Bronchial epithelial cell (primary cell): ENCODE data around the gene ANGPTL2. TPM values are rescaled to one million over a fixed set of nuclear protein-coding genes. Genes with fewer than 3 reads are reported as not detected.

Experiments
- DNase-seq: peaks from one replicate; pipeline ENCODE4 v3.0.0-alpha.2; 2010; ENCODE audit warnings: low read depth
- FAIRE-seq: peaks from 2 replicates; lab custom pipeline; 2011; peaks lifted over from hg19 to GRCh38; lab: Jason Lieb, UNC
- H3K27me3 ChIP-seq: 2 replicates; pipeline ENCODE4 v1.5.1; 2011; ENCODE audit warnings: low read length; ENCODE audit not compliant: control insufficient read depth, insufficient read depth
- H3K36me3 ChIP-seq: 2 replicates; pipeline ENCODE4 v1.5.1; 2011; ENCODE audit warnings: low read length; ENCODE audit not compliant: control insufficient read depth, insufficient read depth
- H3K4me3 ChIP-seq: 2 replicates; pipeline ENCODE4 v1.5.1; 2011; ENCODE audit warnings: mild to moderate bottlenecking, low read depth, low read length, control low read depth
- CTCF ChIP-seq: IDR thresholded peaks from 2 replicates; pipeline ENCODE4 v1.5.1; 2011; ENCODE audit warnings: mild to moderate bottlenecking, moderate library complexity, low read length, control low read depth, inconsistent platforms; ENCODE audit not compliant: insufficient read depth, severe bottlenecking
- total RNA-seq: library from RNA; depleted of rRNA; stranded (reverse); fragments of >200 nt; gene quantifications from 2 replicates; pipeline ENCODE4 v1.2.1, GENCODE V29; 2014

Gene ANGPTL2
- total RNA-seq, 1 donor from 2014 or later, result 0.79 TPM

GRCh38 chr9:127049044-127049443 lies 73.4 kb downstream of the ANGPTL2 start:
- H3K4me3 ChIP-seq, result no peak overlapping the region
- FAIRE-seq, result peak; percentile 88

GRCh38 chr9:127047971-127048370 lies 74.5 kb downstream of the ANGPTL2 start:
- Histone ChIP-seq H3K27me3 (no peaks in the 10 kb centered on the region), H3K4me3 (no peak overlapping the region), H3K36me3 (no peaks in the 10 kb centered on the region)
- FAIRE-seq (no peak), DNase-seq (no peak)
- TF ChIP-seq CTCF, result no peak

More at GRCh38 chr9:127049044-127049443, 73.4 kb downstream of the ANGPTL2 start:
- peak; percentile 96 for DNase-seq
- peak; percentile 15 for TF ChIP-seq CTCF
- Histone ChIP-seq H3K27me3 (no peaks in the 10 kb centered on the region), H3K36me3 (no peaks in the 10 kb centered on the region)

GRCh38 chr9:127045148-127045547 lies 77.3 kb downstream of the ANGPTL2 start:
- H3K4me3 ChIP-seq, result no peak overlapping the region
- no peaks in the 10 kb centered on the region for H3K36me3 ChIP-seq
- DNase-seq (no peak), FAIRE-seq (no peak)
- H3K27me3 ChIP-seq, result no peaks in the 10 kb centered on the region
- TF ChIP-seq CTCF, result no peak

GRCh38 chr9:127039492-127039891 lies 82.9 kb downstream of the ANGPTL2 start:
- DNase-seq, result no peak
- TF ChIP-seq CTCF, result no peak
- Histone ChIP-seq H3K4me3 (no peak overlapping the region), H3K36me3 (no peaks in the 10 kb centered on the region), H3K27me3 (no peaks in the 10 kb centered on the region)
- no peak for FAIRE-seq

GRCh38 chr9:127038531-127038930 lies 83.9 kb downstream of the ANGPTL2 start:
- no peak for DNase-seq
- Histone ChIP-seq H3K27me3 (no peaks in the 10 kb centered on the region), H3K36me3 (no peaks in the 10 kb centered on the region), H3K4me3 (no peak overlapping the region)
- FAIRE-seq, result no peak
- TF ChIP-seq CTCF, result no peak

Other genes with a start within 250 kb of the ANGPTL2 start
- 3.2 and 8.4 TPM in 2 replicates for gene RALGPS1, start 207.9 kb downstream of the ANGPTL2 start, total RNA-seq
- 2.4 and 5.4 TPM in 2 replicates for gene GARNL3, start 142.1 kb upstream of the ANGPTL2 start, total RNA-seq